Trophoblast cell (in vitro differentiated cells and primary cell): Measurements from ENCODE around the gene MAEA.

Experiments
- DNase-seq, 2 donors: peaks; one replicate each; pipeline ENCODE4 v3.0.0-alpha.2; 2016
- H2AFZ ChIP-seq: 2 replicates; pipeline ENCODE4 v1.6.1; 2013; ENCODE audit warnings: low read length, moderate library complexity, mild to moderate bottlenecking; ENCODE audit not compliant: insufficient read depth, poor library complexity
- H2AK5ac ChIP-seq: 2 replicates; pipeline ENCODE4 v1.6.1; 2013; ENCODE audit warnings: mild to moderate bottlenecking, low read length
- H2BK120ac ChIP-seq: 2 replicates; pipeline ENCODE4 v1.6.1; 2013; ENCODE audit warnings: low read length, mild to moderate bottlenecking, moderate library complexity; ENCODE audit not compliant: insufficient read depth, poor library complexity
- H2BK12ac ChIP-seq: 2 replicates; pipeline ENCODE4 v1.6.1; 2013; ENCODE audit warnings: mild to moderate bottlenecking, low read length, moderate library complexity
- H2BK5ac ChIP-seq: 2 replicates; pipeline ENCODE4 v1.6.1; 2013; ENCODE audit warnings: low read length, low read depth, moderate library complexity, mild to moderate bottlenecking; ENCODE audit not compliant: poor library complexity
- H3K14ac ChIP-seq: 2 replicates; pipeline ENCODE4 v1.6.1; 2013; ENCODE audit warnings: mild to moderate bottlenecking, low read length
- H3K18ac ChIP-seq: 2 replicates; pipeline ENCODE4 v1.6.1; 2013; ENCODE audit warnings: mild to moderate bottlenecking, low read length
- H3K23ac ChIP-seq: 2 replicates; pipeline ENCODE4 v1.6.1; 2013; ENCODE audit warnings: low read length
- H3K27ac ChIP-seq: 2 replicates; pipeline ENCODE4 v1.5.1; 2013; ENCODE audit warnings: low read depth, mild to moderate bottlenecking, inconsistent platforms, low read length, moderate library complexity
- H3K27me3 ChIP-seq: 2 replicates; pipeline ENCODE4 v1.6.1; 2013; ENCODE audit warnings: inconsistent platforms, mild to moderate bottlenecking, low read length, moderate library complexity; ENCODE audit not compliant: insufficient read depth
- H3K36me3 ChIP-seq, 2 experiments: 1 replicate in 1 of 2; 2 replicates in 1 of 2; pipeline ENCODE4 v1.6.1; 2013; ENCODE audit warnings: low read length in 2 of 2, mild to moderate bottlenecking in 2 of 2, moderate library complexity in 1 of 2; ENCODE audit not compliant: insufficient read depth in 2 of 2, control insufficient read depth in 1 of 2
- H3K4ac ChIP-seq: 2 replicates; pipeline ENCODE4 v1.6.1; 2013; ENCODE audit warnings: low read depth, mild to moderate bottlenecking, low read length, moderate library complexity
- H3K4me1 ChIP-seq, 2 experiments: 1 replicate in 1 of 2; 2 replicates in 1 of 2; pipeline ENCODE4 v1.6.1; 2013; ENCODE audit warnings: low read length in 2 of 2, mild to moderate bottlenecking in 2 of 2, moderate library complexity in 1 of 2; ENCODE audit not compliant: insufficient read depth in 2 of 2, control insufficient read depth in 1 of 2
- H3K4me2 ChIP-seq: 2 replicates; pipeline ENCODE4 v1.6.1; 2013; ENCODE audit warnings: inconsistent platforms, mild to moderate bottlenecking, low read length, moderate library complexity
- H3K4me3 ChIP-seq: 2 replicates; pipeline ENCODE4 v1.5.1; 2013; ENCODE audit warnings: mild to moderate bottlenecking, low read depth, low read length, inconsistent platforms
- H3K79me1 ChIP-seq: one replicate; pipeline ENCODE4 v1.6.1; 2013; ENCODE audit warnings: low read length
- H3K79me2 ChIP-seq: 2 replicates; pipeline ENCODE4 v1.6.1; 2013; ENCODE audit warnings: low read length, mild to moderate bottlenecking; ENCODE audit not compliant: control insufficient read depth, insufficient read depth, poor library complexity
- H3K9ac ChIP-seq: 2 replicates; pipeline ENCODE4 v1.6.1; 2013; ENCODE audit warnings: mild to moderate bottlenecking, low read length
- H3K9me3 ChIP-seq: 2 replicates; pipeline ENCODE4 v1.6.1; 2013; ENCODE audit warnings: low read depth, mild to moderate bottlenecking, control low read depth, inconsistent platforms, low read length; ENCODE audit not compliant: insufficient read depth
- H4K12ac ChIP-seq: 2 replicates; pipeline ENCODE4 v1.6.1; 2013; ENCODE audit warnings: low read depth, mild to moderate bottlenecking, low read length, moderate library complexity
- H4K8ac ChIP-seq: 2 replicates; pipeline ENCODE4 v1.6.1; 2013; ENCODE audit warnings: low read depth, mild to moderate bottlenecking, low read length, moderate library complexity
- H4K91ac ChIP-seq: one replicate; pipeline ENCODE4 v1.6.1; 2013; ENCODE audit warnings: low read depth, mild to moderate bottlenecking, low read length, moderate library complexity
- WGBS: extraction: QIAGEN DNeasy Blood & Tissue Kit; methylation state at CpG from one replicate; pipeline ENCODE4 v1.1.7; 2013; ENCODE audit warnings: missing lambda C conversion rate; ENCODE audit not compliant: insufficient read length, insufficient coverage; ENCODE audit errors: extremely low coverage; 5-methylcytosine and 5-hydroxymethylcytosine counted together

MAEA gene

DNA sequence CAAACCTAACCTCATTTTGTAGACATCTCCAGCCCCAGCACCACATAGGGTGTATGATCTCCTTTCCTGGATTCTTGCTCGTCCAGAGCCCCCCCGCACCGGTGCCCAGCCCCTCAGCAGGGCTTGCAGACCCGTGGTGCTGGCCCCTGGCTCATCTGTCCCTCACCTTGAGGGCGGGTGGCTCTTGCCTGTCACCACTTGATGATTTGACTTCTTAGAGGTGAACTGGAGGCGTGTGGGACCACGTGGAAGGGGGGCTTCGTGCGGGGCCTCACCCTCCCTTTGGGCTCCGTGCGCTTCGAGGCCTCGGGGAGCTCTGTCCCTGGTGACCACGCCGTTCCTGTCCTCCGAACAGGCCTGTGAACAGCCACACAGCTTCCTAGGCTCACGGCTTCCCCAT lies 72.8 kb downstream of the MAEA start:
- Histone ChIP-seq H2BK5ac (no peak overlapping the region), H3K36me3 (peaks cover 25 to 32% of the 10 kb centered on the region in 2 experiments), H4K91ac (no peak overlapping the region), H3K14ac (no peak overlapping the region), H2BK12ac (no peak overlapping the region), H3K4me2 (no peak overlapping the region), H3K27ac (no peak overlapping the region), H3K27me3 (no peaks in the 10 kb centered on the region), H3K4me1 (no peaks in the 10 kb centered on the region), H3K79me1 (no peaks in the 10 kb centered on the region), H3K9me3 (no peaks in the 10 kb centered on the region), H3K9ac (no peak overlapping the region), H2AFZ (no peak overlapping the region), H2BK120ac (no peak overlapping the region), H3K4me3 (no peak overlapping the region), H4K12ac (no peak overlapping the region), H3K18ac (no peak overlapping the region), H2AK5ac (no peak overlapping the region), H4K8ac (no peak overlapping the region), H3K4ac (no peak overlapping the region), H3K23ac (no peak overlapping the region), H3K79me2 (no peaks in the 10 kb centered on the region)
- no peak for DNase-seq
- WGBS = no CpG with 5 or more reads among the region's 17 CpGs

GRCh38 chr4:1363513-1363912 lies 73.8 kb downstream of the MAEA start:
- H3K4me3 ChIP-seq = no peak overlapping the region
- no CpG with 5 or more reads among the region's 11 CpGs for WGBS

DNA sequence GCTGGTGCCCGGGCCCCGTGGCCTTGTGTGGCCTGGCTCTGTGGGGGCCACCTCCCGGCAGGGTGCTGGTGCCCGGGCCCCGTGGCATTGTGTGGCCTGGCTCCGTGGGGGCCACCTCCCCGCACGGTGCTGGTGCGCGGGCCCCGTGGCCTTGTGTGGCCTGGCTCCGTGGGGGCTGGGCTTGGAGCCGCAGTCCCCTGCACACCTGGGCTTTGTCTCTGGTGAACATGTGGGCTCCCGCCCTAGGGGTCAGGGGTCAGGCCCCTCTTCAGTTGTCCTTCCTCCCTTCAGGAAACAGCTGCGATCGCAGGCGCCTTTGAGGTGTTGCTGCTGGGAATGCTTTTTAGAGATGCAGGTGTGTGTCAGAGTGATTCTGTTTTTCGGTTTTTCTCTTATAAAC lies 74.5 kb downstream of the MAEA start:
- Histone ChIP-seq H4K12ac (no peak overlapping the region), H2AFZ (no peak overlapping the region), H3K23ac (no peak overlapping the region), H2AK5ac (no peak overlapping the region), H3K79me1 (no peaks in the 10 kb centered on the region), H2BK12ac (no peak overlapping the region), H2BK5ac (no peak overlapping the region), H3K27ac (no peak overlapping the region), H3K9ac (no peak overlapping the region), H3K4ac (no peak overlapping the region), H3K18ac (no peak overlapping the region), H3K27me3 (no peaks in the 10 kb centered on the region), H3K14ac (no peak overlapping the region), H4K8ac (no peak overlapping the region), H3K4me3 (no peak overlapping the region), H3K9me3 (no peaks in the 10 kb centered on the region), H3K79me2 (no peaks in the 10 kb centered on the region), H3K4me1 (no peaks in the 10 kb centered on the region), H2BK120ac (no peak overlapping the region), H3K36me3 (peaks cover 13 to 35% of the 10 kb centered on the region in 2 experiments), H3K4me2 (no peak overlapping the region), H4K91ac (no peak overlapping the region)
- no peak for DNase-seq
- WGBS = no CpG with 5 or more reads among the region's 18 CpGs

More at GRCh38 chr4:1363513-1363912, 73.8 kb downstream of the MAEA start:
- H2AFZ ChIP-seq = no peak overlapping the region
- no peak overlapping the region for H3K18ac ChIP-seq
- no peaks in the 10 kb centered on the region for H3K79me1 ChIP-seq
- no peak overlapping the region for H2AK5ac ChIP-seq
- H3K4me2 ChIP-seq = no peak overlapping the region
- H3K27ac ChIP-seq = no peak overlapping the region
- H3K9me3 ChIP-seq = no peaks in the 10 kb centered on the region
- no peaks in the 10 kb centered on the region for H3K27me3 ChIP-seq
- no peaks in the 10 kb centered on the region for H3K4me1 ChIP-seq
- H4K91ac ChIP-seq = no peak overlapping the region
- H3K23ac ChIP-seq = no peak overlapping the region
- no peak overlapping the region for H2BK120ac ChIP-seq
- no peak overlapping the region for H3K9ac ChIP-seq
- H4K8ac ChIP-seq = no peak overlapping the region
- H3K14ac ChIP-seq = no peak overlapping the region
- no peak overlapping the region for H2BK12ac ChIP-seq
- H2BK5ac ChIP-seq = no peak overlapping the region
- H4K12ac ChIP-seq = no peak overlapping the region
- peaks cover 19 to 34% of the 10 kb centered on the region in 2 experiments for H3K36me3 ChIP-seq
- no peak overlapping the region for H3K4ac ChIP-seq
- H3K79me2 ChIP-seq = no peaks in the 10 kb centered on the region
- DNase-seq = no peak

GRCh38 chr4:1364748-1365147 lies 75.1 kb downstream of the MAEA start:
- Histone ChIP-seq H4K8ac (no peak overlapping the region), H3K4me1 (no peaks in the 10 kb centered on the region), H2BK120ac (no peak overlapping the region), H3K79me1 (no peaks in the 10 kb centered on the region), H3K18ac (no peak overlapping the region), H3K9me3 (no peaks in the 10 kb centered on the region), H3K36me3 (peaks cover 13 to 32% of the 10 kb centered on the region in 2 experiments), H4K91ac (no peak overlapping the region), H3K4me2 (no peak overlapping the region), H3K4ac (no peak overlapping the region), H3K23ac (no peak overlapping the region), H3K79me2 (no peaks in the 10 kb centered on the region), H2BK12ac (no peak overlapping the region), H3K27me3 (no peaks in the 10 kb centered on the region), H3K14ac (no peak overlapping the region), H4K12ac (no peak overlapping the region), H2AFZ (no peak overlapping the region), H3K4me3 (no peak overlapping the region), H3K27ac (no peak overlapping the region), H2AK5ac (no peak overlapping the region), H2BK5ac (no peak overlapping the region), H3K9ac (no peak overlapping the region)
- no peak for DNase-seq
- WGBS = no CpG with 5 or more reads among the region's 13 CpGs
